ENCODE data around the gene OR1K1. TPM values are rescaled to one million over a fixed set of nuclear protein-coding genes. Genes with fewer than 3 reads are reported as not detected.

Gene OR1K1
- total RNA-seq, 2 donors from 2014 or later, result not detected

DNA sequence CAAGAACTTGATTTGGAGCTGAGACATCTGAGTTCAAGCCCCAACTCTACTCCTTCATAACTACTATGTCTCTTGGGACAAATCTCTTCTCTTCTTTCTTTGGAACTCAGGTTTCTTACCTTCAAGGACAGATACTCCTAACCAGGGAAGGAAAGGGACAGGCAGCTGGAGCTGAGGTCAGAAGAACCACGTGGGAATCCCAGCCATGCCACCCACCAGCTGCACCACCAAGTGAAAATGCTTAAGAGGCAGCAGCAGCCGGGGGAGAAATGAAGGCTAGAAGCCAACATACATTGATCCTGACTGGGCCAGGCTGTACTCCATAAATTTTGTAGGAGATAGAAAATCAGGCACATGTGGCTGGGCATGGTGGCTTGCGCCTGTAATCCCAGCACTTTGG, 20.7 kb upstream of the OR1K1 start:
- Histone ChIP-seq H3K4me3 (no peak overlapping the region), H3K9ac (ENCODE audit: low read depth in 2 of 2, low read length in 2 of 2) (no peak overlapping the region), H3K4me1 (no peaks in the 10 kb centered on the region), H3K36me3 (no peaks in the 10 kb centered on the region), H3K27me3 (no peaks in the 10 kb centered on the region), H3K9me3 (no peaks in the 10 kb centered on the region), H3K27ac (no peak overlapping the region)
- TF ChIP-seq, protein P1, sequence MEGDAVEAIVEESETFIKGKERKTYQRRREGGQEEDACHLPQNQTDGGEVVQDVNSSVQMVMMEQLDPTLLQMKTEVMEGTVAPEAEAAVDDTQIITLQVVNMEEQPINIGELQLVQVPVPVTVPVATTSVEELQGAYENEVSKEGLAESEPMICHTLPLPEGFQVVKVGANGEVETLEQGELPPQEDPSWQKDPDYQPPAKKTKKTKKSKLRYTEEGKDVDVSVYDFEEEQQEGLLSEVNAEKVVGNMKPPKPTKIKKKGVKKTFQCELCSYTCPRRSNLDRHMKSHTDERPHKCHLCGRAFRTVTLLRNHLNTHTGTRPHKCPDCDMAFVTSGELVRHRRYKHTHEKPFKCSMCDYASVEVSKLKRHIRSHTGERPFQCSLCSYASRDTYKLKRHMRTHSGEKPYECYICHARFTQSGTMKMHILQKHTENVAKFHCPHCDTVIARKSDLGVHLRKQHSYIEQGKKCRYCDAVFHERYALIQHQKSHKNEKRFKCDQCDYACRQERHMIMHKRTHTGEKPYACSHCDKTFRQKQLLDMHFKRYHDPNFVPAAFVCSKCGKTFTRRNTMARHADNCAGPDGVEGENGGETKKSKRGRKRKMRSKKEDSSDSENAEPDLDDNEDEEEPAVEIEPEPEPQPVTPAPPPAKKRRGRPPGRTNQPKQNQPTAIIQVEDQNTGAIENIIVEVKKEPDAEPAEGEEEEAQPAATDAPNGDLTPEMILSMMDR (IDR thresholded peaks at IDR 0.05), result no peak
- intact Hi-C loops (cut with DNase I), result no loop called here
- DNase-seq, result no peak

DNA sequence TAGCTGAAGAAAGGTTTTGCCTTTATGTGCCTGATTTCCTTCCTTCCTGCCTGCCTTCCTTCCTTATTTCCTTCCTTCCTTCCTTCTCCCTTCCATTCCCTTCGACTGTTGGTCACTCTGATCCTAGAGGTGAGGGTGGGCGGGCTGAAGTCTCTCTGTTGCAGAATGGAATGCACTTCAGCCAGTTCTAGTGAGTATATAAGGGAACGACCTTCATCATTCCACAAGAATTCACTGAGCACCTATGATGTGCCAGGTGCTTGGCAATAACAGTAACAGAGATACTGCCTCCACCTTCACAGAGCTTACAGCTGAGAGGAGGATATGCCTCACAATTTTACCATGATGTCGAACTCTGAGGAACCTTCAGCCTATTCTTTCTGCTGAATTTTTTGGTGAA, 19.9 kb upstream of the OR1K1 start:
- no peak overlapping the region for H3K4me3 ChIP-seq
- TF ChIP-seq, protein P1 (IDR thresholded peaks at IDR 0.05), result no peak
- intact Hi-C loops (cut with DNase I), result no loop called here
- no peaks in the 10 kb centered on the region for H3K36me3 ChIP-seq
- DNase-seq, result no peak
- H3K27me3 ChIP-seq, result no peaks in the 10 kb centered on the region
- no peaks in the 10 kb centered on the region for H3K4me1 ChIP-seq
- H3K9me3 ChIP-seq, result no peaks in the 10 kb centered on the region
- H3K27ac ChIP-seq, result no peak overlapping the region
- no peak overlapping the region for H3K9ac ChIP-seq (ENCODE audit: low read depth in 2 of 2, low read length in 2 of 2)

DNA sequence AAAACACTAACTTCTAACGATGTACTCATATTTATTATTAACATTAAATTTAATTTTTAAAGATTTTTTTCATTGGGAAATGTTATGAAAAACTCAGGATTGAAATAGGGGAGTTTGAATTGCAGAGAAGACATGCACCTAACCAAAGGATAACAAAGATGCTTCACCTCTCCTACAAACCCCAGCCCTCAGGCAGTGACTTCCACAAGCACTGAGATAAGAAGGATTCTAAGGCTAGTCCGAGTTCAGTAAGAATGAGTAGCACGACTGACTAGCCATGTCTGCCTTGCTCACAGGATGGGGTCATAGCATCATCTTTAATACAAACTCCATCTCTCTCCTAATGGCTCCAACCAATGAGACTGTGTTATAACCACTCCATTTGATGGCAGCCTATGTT, 18.3 kb upstream of the OR1K1 start:
- Histone ChIP-seq H3K9me3 (no peaks in the 10 kb centered on the region), H3K27ac (no peak overlapping the region), H3K36me3 (no peaks in the 10 kb centered on the region), H3K9ac (ENCODE audit: low read depth in 2 of 2, low read length in 2 of 2) (no peak overlapping the region), H3K4me1 (no peaks in the 10 kb centered on the region), H3K27me3 (no peaks in the 10 kb centered on the region), H3K4me3 (no peak overlapping the region)
- intact Hi-C loops (cut with DNase I), result no loop called here
- TF ChIP-seq, protein P1 (IDR thresholded peaks at IDR 0.05), result no peak
- no peak for DNase-seq

DNA sequence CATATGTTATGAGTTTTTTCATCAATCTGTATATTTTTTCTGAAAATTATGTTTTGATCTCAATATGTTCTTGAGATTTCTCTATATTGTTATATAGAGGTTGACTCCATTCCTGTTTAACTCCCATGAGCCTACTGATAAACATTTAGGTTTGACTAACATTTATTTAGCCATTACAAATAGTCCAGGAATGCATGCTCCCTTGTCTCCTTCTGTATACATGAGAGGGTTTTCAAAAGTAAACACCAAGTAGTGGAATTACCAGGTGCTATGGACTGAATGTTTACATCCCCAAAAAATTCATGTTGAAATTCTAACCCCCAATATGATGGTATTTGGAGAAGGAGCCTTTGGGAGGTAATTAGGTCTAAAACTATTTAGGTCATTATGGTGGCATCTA, 14.7 kb upstream of the OR1K1 start:
- H3K27me3 ChIP-seq, result no peaks in the 10 kb centered on the region
- H3K9me3 ChIP-seq, result no peaks in the 10 kb centered on the region
- no peaks in the 10 kb centered on the region for H3K36me3 ChIP-seq
- intact Hi-C loops (cut with DNase I), result no loop called here
- H3K4me1 ChIP-seq, result no peaks in the 10 kb centered on the region
- H3K4me3 ChIP-seq, result no peak overlapping the region
- no peak for DNase-seq
- no peak overlapping the region for H3K27ac ChIP-seq
- no peak overlapping the region for H3K9ac ChIP-seq (ENCODE audit: low read depth in 2 of 2, low read length in 2 of 2)
- TF ChIP-seq, protein P1 (IDR thresholded peaks at IDR 0.05), result no peak

DNA sequence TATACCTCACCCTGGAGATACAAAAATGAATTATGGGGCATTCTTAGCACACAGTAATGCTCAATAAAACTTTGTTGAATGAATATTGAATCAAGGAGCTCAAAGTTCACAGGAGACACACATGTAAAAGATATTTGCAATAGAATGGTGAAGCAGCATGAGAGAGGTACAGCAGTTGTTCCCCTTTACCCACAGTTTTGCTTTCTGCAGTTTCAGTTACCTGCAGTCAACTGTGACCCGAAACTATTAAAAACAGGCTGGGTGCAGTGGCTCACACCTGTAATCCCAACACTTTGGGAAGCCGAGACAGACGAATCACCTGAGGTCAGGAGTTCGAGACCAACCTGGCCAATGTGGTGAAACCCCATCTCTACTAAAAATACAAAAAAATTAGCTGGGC, 13.6 kb upstream of the OR1K1 start:
- intact Hi-C loops (cut with DNase I), result no loop called here
- no peaks in the 10 kb centered on the region for H3K4me1 ChIP-seq

More for the DNA sequence above, 13.6 kb upstream of the OR1K1 start:
- H3K36me3 ChIP-seq, result no peaks in the 10 kb centered on the region
- H3K27ac ChIP-seq, result no peak overlapping the region
- H3K9ac ChIP-seq (ENCODE audit: low read depth in 2 of 2, low read length in 2 of 2), result no peak overlapping the region
- no peaks in the 10 kb centered on the region for H3K9me3 ChIP-seq
- TF ChIP-seq, protein P1 (IDR thresholded peaks at IDR 0.05), result no peak
- DNase-seq, result no peak
- H3K4me3 ChIP-seq, result no peak overlapping the region
- H3K27me3 ChIP-seq, result no peaks in the 10 kb centered on the region

Measured in colonic mucosa (tissue), 4 donors.